ENCODE measurements around the gene LRRK2. TPM values are rescaled to one million over a fixed set of nuclear protein-coding genes. Genes with fewer than 3 reads are reported as not detected.
"Not testable (repeated sequence)": the region's sequence is repeated elsewhere in the genome, so short reads cannot be mapped to it uniquely, and the experiment has no call there.

The LRRK2 gene
- total RNA-seq, 2 donors from 2014 or later, result 1.7 to 3.6 TPM

GRCh38 chr12:40238266-40238902, 13.6 kb downstream of the LRRK2 start:
- ATAC-seq, result no peak
- intact Hi-C loops (cut with DNase I, micrococcal nuclease), result no loop called here
- no peak for DNase-seq

DNA sequence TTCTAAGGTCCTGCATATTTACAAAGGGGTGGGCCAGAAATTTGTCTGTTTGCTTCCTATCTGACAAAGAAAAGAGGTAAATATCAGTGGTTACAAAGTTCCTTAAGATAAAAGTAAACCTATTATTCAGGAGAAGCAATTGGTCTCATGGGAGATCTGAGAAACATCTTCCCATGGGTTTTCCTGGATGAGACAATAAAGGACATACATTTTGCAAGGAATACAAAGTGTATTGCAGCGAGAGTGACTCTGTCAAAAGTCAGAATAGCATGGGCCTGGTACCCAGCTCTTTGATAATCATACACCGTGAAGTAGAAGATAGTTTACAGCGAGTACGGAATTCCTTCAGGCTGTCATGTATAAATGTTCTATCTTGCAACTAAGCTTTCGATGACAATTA, 14.2 kb downstream of the LRRK2 start:
- no peak for ATAC-seq
- intact Hi-C loops (cut with DNase I, micrococcal nuclease), result no loop called here
- DNase-seq, result no peak

DNA sequence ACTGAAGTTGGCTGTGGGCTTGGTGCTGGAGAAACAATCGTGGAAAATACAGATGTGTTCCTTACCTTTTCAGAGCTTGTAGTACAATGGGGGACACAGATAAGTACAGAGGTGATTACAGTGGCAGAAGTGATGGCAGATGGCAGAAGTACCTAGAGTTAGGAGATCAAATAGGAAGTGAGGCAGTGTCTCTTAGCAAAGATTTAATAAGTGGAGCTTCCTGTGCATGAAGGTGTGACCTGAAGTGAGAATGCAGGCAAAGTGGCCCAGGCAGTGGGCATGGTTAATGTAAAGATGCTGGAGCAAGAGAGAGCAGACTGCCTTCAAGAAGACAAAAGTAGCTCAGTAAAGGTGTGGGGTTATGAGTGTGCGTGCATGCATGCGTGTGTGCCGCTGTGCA, 16.0 kb downstream of the LRRK2 start:
- intact Hi-C loops (cut with DNase I, micrococcal nuclease), result loop anchor here in 1 of 2 donors (10.0 kb wide), 1 partner anchor 54 kb away; no protein-coding TSS in a partner anchor
- DNase-seq, result no peak
- no peak for ATAC-seq

GRCh38 chr12:40241741-40242140, 16.9 kb downstream of the LRRK2 start:
- DNase-seq (no peak), ATAC-seq (no peak)
- intact Hi-C loops (cut with DNase I, micrococcal nuclease), result loop anchor here in 1 of 2 donors (10.0 kb wide), 1 partner anchor 53 kb away; no protein-coding TSS in a partner anchor

DNA sequence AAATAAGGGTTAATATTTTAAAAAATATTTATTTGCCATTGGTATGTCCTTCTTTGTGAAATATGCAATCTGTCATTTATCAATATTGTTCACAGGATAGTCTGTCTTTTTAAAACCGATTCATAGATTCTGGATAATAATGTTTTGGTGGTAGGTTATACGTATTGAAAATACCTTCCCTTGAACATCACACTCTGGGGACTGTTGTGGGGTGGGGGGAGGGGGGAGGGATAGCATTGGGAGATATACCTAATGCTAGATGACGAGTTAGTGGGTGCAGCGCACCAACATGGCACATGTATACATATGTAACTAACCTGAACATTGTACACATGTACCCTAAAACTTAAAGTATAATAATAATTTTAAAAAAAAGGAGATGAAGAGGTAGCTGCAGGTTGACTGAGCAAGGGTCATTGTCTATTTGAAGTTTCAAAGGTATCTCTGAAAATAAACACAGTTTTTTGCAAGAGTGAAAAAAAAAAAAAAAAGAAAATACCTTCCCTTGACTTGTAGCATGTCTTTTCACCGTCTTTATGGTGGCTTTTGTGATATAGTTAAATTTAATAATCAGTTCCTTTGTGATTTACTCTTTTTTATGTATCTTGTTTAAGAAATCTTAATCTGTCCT, 19.8 kb downstream of the LRRK2 start:
- intact Hi-C loops (cut with DNase I, micrococcal nuclease), result loop anchor here in 1 of 2 donors (10.0 kb wide), 1 partner anchor 50 kb away; no protein-coding TSS in a partner anchor
- DNase-seq, ATAC-seq: not testable (repeated sequence)

DNA sequence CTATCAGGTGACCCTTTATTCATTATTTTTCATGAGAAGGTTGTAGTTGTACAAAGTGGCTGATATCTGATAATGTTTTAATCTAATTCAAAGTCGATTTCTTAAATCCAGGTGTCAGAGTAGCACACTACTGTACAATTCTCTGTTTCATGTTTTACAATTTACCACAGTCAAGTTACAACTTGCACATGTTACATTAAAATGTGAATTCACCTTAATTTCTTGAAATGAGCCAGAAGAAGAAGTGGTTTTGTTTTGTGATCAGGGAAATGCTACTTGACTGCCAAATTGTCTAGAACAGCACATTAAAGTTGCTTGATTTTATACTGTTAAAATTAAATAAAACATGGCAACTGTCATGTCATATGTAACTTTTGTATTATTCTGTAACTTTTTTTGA, 23.2 kb downstream of the LRRK2 start:
- intact Hi-C loops (cut with DNase I, micrococcal nuclease), result loop anchor here in 1 of 2 donors (10.0 kb wide), 1 partner anchor 47 kb away; no protein-coding TSS in a partner anchor
- DNase-seq (no peak), ATAC-seq (no peak)

- ATAC-seq, result no peak
- intact Hi-C loops (cut with DNase I, micrococcal nuclease), result loop anchor here in 1 of 2 donors (10.0 kb wide), 1 partner anchor 46 kb away; no protein-coding TSS in a partner anchor
- DNase-seq, result no peak
These were observed 23.9 kb downstream of the LRRK2 start for GRCh38 chr12:40248585-40249297.

DNA sequence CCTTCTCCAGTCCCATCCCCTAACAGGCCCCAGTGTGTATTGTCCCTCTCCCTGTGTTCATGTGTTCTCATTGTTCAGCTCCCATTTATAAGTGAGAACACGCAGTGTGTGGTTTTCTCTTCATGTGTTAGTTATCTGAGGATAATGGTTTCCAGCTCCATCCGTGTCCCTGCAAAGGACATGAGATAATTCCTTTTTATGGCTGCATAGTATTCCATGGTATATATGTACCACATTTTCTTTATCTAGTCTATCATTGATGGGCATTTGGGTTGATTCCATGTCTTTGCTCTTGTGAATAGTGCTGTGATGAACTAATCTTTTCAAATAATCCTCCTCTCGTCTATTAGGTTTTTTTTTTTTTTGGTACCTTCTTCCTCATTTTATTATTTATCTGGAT, 25.9 kb downstream of the LRRK2 start:
- ATAC-seq; DNase-seq; intact Hi-C loops (cut with DNase I, micrococcal nuclease): not testable (repeated sequence)

GRCh38 chr12:40253936-40254335, 29.1 kb downstream of the LRRK2 start:
- ATAC-seq, result no peak
- intact Hi-C loops (cut with DNase I, micrococcal nuclease), result no loop called here
- DNase-seq, result no peak

DNA sequence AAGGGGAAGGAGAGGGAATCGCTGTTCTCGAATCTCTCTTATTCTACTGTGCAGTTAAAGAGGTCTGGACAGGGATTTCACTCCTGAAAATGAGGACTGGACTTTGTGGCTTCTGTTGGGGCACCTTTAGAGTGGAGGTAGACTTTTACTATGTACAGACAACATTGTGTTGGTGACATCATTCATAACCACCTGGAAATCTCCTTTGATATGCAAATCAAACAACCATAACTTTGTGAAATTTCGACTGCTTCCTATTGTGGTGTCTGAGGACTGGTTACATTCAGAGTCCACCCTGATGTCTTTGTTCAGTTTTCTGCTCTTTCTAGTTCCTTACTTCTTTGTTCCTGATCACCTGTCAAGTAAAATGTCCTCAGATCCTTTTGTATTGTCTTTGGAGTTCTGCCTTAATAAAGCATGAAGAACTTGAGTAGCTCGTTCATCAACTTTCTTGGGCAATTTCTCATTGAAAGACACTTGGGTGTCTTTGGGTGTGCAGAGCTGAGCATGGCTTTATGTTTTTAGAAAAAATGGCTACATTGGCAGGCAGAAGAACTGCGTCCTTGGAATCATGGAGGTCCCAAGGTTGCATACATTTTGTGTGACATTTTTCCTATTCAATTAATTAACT, 29.8 kb downstream of the LRRK2 start:
- ATAC-seq (no peak), DNase-seq (no peak)
- intact Hi-C loops (cut with DNase I, micrococcal nuclease), result no loop called here

DNA sequence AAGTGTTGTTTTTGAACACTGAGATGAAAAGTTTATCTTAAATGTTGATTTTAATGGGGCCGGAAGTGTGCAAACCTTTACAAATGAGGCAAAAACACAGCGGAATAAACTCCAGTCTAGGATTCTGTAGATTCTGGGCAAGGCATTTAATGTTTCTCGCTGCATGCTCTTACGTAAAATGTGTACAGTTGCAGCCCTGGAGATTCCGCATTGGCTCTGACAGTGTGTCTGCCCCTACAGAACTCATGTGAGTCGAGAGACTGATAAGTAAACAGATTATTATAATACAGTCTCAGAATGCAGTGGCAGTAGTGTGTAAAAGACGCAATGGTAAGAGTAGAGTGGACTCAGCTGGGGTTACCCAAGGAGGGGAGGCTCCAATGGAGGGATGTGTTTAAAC, 33.6 kb downstream of the LRRK2 start:
- ATAC-seq (no peak), DNase-seq (no peak)
- intact Hi-C loops (cut with DNase I, micrococcal nuclease), result no loop called here

DNA sequence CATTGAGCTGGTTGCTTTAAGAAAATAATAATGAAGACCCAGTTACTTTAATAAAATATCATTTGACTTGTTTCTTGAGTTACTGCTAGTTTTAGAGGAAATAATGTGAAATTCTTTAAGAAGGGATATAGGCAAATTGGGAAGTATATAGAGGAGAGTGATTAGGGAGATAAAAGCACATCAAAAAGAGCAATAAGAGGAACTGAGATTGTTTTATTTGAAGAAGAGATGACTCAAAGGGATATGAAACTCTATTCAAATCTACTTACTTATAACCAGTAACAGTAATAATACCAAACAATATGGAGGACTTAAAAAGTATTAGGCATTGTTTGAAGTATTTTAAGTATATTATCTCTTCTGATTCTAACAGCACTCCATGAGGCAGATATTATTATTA, 37.1 kb downstream of the LRRK2 start:
- intact Hi-C loops (cut with DNase I, micrococcal nuclease), result no loop called here
- DNase-seq (no peak), ATAC-seq (no peak)

- DNase-seq (no peak), ATAC-seq (no peak)
These were observed 37.9 kb downstream of the LRRK2 start for GRCh38 chr12:40262657-40263056.

DNA sequence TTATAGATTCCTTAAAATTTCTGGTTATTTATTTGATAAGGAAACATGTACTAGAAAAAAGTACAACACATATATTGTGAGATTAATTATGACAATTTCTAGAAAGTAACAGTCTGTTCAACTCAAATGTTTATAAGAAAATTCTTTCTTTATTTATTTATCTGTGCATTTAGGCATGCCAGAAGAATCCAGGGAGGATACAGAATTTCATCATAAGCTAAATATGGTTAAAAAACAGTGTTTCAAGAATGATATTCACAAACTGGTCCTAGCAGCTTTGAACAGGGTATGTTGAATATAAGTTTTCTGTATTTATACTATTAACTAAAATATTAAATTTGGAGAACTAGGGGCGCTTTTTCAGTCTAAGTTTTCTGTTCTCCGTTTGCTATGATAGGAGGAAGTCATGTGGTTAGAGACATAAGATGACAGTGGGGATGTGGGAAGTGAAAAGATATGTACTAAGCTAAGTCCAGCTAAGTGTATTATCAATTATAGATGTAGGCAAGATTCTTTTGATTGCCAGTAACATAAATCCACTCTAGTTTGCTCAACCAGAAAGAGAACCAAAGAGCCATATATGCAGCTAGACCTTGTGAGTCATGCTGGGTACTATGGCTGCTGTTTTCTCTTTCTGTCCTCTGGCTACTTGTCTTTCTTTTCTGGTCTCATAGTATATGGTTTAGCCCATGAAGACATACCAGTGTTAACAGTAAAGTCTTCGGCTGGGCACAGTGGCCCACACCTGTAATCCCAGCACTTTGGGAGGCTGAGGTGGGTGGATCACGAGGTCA, 39.0 kb downstream of the LRRK2 start:
- intact Hi-C loops (cut with DNase I, micrococcal nuclease), result no loop called here
- no peak for ATAC-seq
- no peak for DNase-seq

More at GRCh38 chr12:40262657-40263056, 37.9 kb downstream of the LRRK2 start:
- intact Hi-C loops (cut with DNase I, micrococcal nuclease), result no loop called here

- ATAC-seq (no peak), DNase-seq (no peak)
- intact Hi-C loops (cut with DNase I, micrococcal nuclease), result no loop called here
These were observed 47.3 kb downstream of the LRRK2 start for GRCh38 chr12:40271981-40272664.

DNA sequence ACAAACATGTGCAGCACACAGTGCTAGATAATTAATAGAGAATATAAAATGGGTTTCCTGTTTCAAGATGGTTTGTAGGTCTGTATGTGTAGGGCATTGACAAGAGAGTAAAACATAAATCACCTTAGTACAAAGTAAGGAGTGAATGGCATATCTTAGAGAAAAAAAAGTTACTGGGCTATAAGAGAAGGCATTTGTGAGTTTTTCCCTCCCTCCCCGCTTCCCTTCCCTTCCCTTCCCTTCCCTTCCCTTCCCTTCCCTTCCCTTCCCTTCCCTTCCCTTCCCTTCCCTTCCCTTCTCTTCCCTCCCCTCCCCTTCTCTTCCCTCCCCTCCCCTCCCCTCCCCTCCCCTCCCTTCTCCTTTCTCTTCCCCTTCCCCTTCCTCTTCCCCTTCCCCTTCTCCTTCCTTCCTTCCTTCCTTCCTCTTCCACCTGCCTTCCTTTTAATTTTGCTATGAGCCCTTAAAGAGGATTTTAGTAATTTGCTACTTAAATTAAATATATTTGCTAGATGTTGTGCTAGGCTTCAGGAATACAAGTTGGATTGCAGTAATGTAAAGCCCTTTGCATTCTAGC, 57.1 kb downstream of the LRRK2 start:
- DNase-seq (no peak), ATAC-seq (no peak)
- intact Hi-C loops (cut with DNase I, micrococcal nuclease), result no loop called here

GRCh38 chr12:40286583-40286982, 61.8 kb downstream of the LRRK2 start:
- intact Hi-C loops (cut with DNase I, micrococcal nuclease), result no loop called here
- no peak for ATAC-seq
- no peak for DNase-seq

All from left colon (tissue), 2 donors.